Endothelial cell (in vitro differentiated cells): ENCODE data around the gene SLC35E4. TPM values are rescaled to one million over a fixed set of nuclear protein-coding genes. Genes with fewer than 3 reads are reported as not detected.

ENCODE experiments used
- DNase-seq: peaks from one replicate; pipeline ENCODE4 v3.0.0; 2021; ENCODE audit warnings: low spot score
- H3K27ac Mint-ChIP-seq: one replicate; pipeline ENCODE4 v1.8.0; 2021; ENCODE audit warnings: mixed read lengths, inconsistent platforms; ENCODE audit not compliant: unreplicated experiment
- H3K27me3 Mint-ChIP-seq: one replicate; pipeline ENCODE4 v1.8.0; 2021; ENCODE audit warnings: mild to moderate bottlenecking, moderate library complexity, mixed read lengths, inconsistent platforms; ENCODE audit not compliant: unreplicated experiment
- H3K36me3 Mint-ChIP-seq: one replicate; pipeline ENCODE4 v1.8.0; 2021; ENCODE audit warnings: mild to moderate bottlenecking, low read depth, mixed read lengths, inconsistent platforms; ENCODE audit not compliant: unreplicated experiment
- H3K4me1 Mint-ChIP-seq: one replicate; pipeline ENCODE4 v1.8.0; 2021; ENCODE audit warnings: mild to moderate bottlenecking, mixed read lengths, inconsistent platforms; ENCODE audit not compliant: unreplicated experiment
- H3K4me3 Mint-ChIP-seq: one replicate; pipeline ENCODE4 v1.8.0; 2021; ENCODE audit warnings: mild to moderate bottlenecking, mixed read lengths, inconsistent platforms; ENCODE audit not compliant: unreplicated experiment
- H3K9me3 Mint-ChIP-seq: one replicate; pipeline ENCODE4 v1.8.0; 2021; ENCODE audit warnings: mixed read lengths, inconsistent platforms; ENCODE audit not compliant: unreplicated experiment
- total RNA-seq: library from RNA; stranded (reverse); fragmentation: NEBNext Ultra II Directional; extraction: Animal tissue kit (Norgen Biotek cat#: 25700); gene quantifications from one replicate; pipeline ENCODE4 v1.2.1, GENCODE V29; 2021; ENCODE audit not compliant: unreplicated experiment
- TF ChIP-seq, protein P1 (sequence below): fragments of 200-600 bp; sonication (generic); IDR thresholded peaks from one replicate; pipeline ENCODE4 v1.5.0; 2021; ENCODE audit warnings: antibody characterized with exemption; ENCODE audit not compliant: unreplicated experiment

SLC35E4 gene
- total RNA-seq, 1 donor from 2014 or later = 8.4 TPM

DNA sequence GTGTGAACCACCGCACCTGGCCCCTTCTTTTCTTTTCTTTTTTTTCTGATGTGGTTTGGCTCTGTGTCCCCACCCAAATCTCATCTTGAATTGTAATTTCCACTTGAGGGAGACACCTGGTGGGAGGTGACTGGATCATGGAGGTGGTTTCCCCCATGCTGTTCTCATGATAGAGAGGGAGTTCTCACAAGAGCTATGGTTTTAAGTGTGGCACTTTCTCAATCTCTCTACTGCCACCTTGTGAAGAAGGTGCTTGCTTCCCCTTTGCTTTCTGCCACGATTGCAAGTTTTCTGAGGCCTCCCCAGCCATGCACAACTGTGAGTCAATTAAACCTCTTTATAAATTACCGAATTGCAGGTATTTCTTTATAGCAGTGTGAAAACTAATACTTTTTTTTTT, 33.5 kb upstream of the SLC35E4 start:
- Mint-ChIP-seq H3K27me3 (peaks cover 3% of the 10 kb centered on the region), H3K9me3 (no peaks in the 10 kb centered on the region), H3K4me3 (no peak overlapping the region), H3K4me1 (peaks cover 14% of the 10 kb centered on the region), H3K27ac (no peak overlapping the region), H3K36me3 (no peaks in the 10 kb centered on the region)
- TF ChIP-seq, protein P1, sequence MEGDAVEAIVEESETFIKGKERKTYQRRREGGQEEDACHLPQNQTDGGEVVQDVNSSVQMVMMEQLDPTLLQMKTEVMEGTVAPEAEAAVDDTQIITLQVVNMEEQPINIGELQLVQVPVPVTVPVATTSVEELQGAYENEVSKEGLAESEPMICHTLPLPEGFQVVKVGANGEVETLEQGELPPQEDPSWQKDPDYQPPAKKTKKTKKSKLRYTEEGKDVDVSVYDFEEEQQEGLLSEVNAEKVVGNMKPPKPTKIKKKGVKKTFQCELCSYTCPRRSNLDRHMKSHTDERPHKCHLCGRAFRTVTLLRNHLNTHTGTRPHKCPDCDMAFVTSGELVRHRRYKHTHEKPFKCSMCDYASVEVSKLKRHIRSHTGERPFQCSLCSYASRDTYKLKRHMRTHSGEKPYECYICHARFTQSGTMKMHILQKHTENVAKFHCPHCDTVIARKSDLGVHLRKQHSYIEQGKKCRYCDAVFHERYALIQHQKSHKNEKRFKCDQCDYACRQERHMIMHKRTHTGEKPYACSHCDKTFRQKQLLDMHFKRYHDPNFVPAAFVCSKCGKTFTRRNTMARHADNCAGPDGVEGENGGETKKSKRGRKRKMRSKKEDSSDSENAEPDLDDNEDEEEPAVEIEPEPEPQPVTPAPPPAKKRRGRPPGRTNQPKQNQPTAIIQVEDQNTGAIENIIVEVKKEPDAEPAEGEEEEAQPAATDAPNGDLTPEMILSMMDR = no peak
- DNase-seq = no peak

- Mint-ChIP-seq H3K4me1 (peaks cover 30% of the 10 kb centered on the region), H3K27ac (peak overlapping the region; percentile 21), H3K36me3 (no peaks in the 10 kb centered on the region), H3K4me3 (no peak overlapping the region), H3K9me3 (no peaks in the 10 kb centered on the region), H3K27me3 (peaks cover 4% of the 10 kb centered on the region)
- TF ChIP-seq, protein P1 = no peak
- no peak for DNase-seq
These were observed 31.8 kb upstream of the SLC35E4 start for GRCh38 chr22:30603801-30604200.

- H3K4me1 Mint-ChIP-seq = peaks cover 39% of the 10 kb centered on the region
- no peak for DNase-seq
- peaks cover 6% of the 10 kb centered on the region for H3K27me3 Mint-ChIP-seq
- TF ChIP-seq, protein P1 = no peak
- no peaks in the 10 kb centered on the region for H3K36me3 Mint-ChIP-seq
- no peak overlapping the region for H3K4me3 Mint-ChIP-seq
- no peaks in the 10 kb centered on the region for H3K9me3 Mint-ChIP-seq
- H3K27ac Mint-ChIP-seq = no peak overlapping the region
These were observed 30.9 kb upstream of the SLC35E4 start for GRCh38 chr22:30604723-30605122.

DNA sequence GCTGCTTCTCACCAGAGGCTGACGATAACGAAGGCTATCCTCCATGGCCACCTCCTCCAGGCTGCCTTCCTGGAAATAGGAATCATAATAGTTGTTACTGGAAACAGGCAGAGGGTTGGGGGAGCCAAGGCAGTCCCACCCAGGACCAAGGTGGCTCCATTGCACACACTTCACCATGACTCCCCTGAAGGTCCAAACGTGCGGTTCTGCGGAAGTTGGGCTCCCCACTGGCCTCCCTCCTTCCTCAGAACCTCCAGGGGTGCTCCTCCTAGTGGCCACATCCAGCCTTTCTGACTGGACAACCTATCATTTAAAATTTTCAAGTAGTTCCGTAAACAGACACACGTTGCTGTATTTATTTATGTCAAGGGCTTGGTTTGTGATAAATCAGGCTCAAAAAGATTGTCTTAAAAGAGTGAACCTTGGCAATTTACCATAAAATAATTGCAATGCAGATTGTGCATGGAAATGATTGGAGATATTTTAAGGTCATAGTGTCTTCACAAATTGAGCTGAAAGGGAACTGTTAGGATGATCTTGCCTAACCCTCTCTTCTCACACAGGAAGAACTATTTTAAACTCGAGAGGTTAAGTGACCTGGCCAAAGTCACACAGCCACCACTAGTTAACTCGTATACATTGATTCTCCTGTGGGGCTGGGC, 30.0 kb upstream of the SLC35E4 start:
- Mint-ChIP-seq H3K4me1 (peaks cover 46% of the 10 kb centered on the region), H3K9me3 (no peaks in the 10 kb centered on the region), H3K36me3 (no peaks in the 10 kb centered on the region), H3K27ac (no peak overlapping the region), H3K27me3 (peaks cover 6% of the 10 kb centered on the region), H3K4me3 (no peak overlapping the region)
- TF ChIP-seq, protein P1 = peak; percentile 75
- DNase-seq = peak; percentile 46

- peak within 1 kb of the TSS; percentile 91 for H3K27ac Mint-ChIP-seq
- TF ChIP-seq, protein P1 = no peak
- H3K9me3 Mint-ChIP-seq = no peaks in the 10 kb centered on the region
- H3K27me3 Mint-ChIP-seq = peaks cover 6% of the 10 kb centered on the region
- peaks cover 7% of the 10 kb centered on the region for H3K36me3 Mint-ChIP-seq
- peak; percentile 58 for DNase-seq
- peaks cover 47% of the 10 kb centered on the region for H3K4me1 Mint-ChIP-seq
- H3K4me3 Mint-ChIP-seq = peak within 1 kb of the TSS; percentile 79
These were observed 28.9 kb upstream of the SLC35E4 start, which contains the start of gene TCN2 for GRCh38 chr22:30606455-30607299. Gene TCN2 (plus strand): TSS chr22:30607174. CDS start chr22:30607332, 158 bp downstream.
